Smooth muscle cell (in vitro differentiated cells): ENCODE data around the gene IFNGR1. TPM values are rescaled to one million over a fixed set of nuclear protein-coding genes. Genes with fewer than 3 reads are reported as not detected.

ENCODE experiments used
- DNase-seq: peaks from one replicate; lab custom pipeline; 2025; ENCODE audit not compliant: unreplicated experiment; lab: John Stamatoyannopoulos, UW
- H2AFZ ChIP-seq: fragments of 200-600 bp; sonication (generic); 2 replicates; pipeline ENCODE4 v1.6.0; 2016; ENCODE audit warnings: antibody characterized with exemption, low read depth, mild to moderate bottlenecking
- H3F3A ChIP-seq: fragments of 200-600 bp; sonication (generic); 2 replicates; pipeline ENCODE4 v1.6.0; 2017; ENCODE audit warnings: antibody characterized with exemption, low read depth
- H3K27ac ChIP-seq: fragments of 200-600 bp; sonication (generic); 2 replicates; pipeline ENCODE4 v1.5.1; 2016; ENCODE audit warnings: low read depth, mild to moderate bottlenecking
- H3K27me3 ChIP-seq: fragments of 200-600 bp; sonication (generic); 2 replicates; pipeline ENCODE4 v1.6.1; 2016; ENCODE audit warnings: low read depth, mild to moderate bottlenecking
- H3K36me3 ChIP-seq: fragments of 200-600 bp; sonication (generic); 2 replicates; pipeline ENCODE4 v1.5.1; 2016; ENCODE audit warnings: low read depth
- H3K4me1 ChIP-seq: fragments of 200-600 bp; sonication (generic); 2 replicates; pipeline ENCODE4 v1.5.1; 2016; ENCODE audit warnings: low read depth
- H3K4me2 ChIP-seq: fragments of 200-600 bp; sonication (generic); 2 replicates; pipeline ENCODE4 v1.6.0; 2016; ENCODE audit warnings: mild to moderate bottlenecking
- H3K4me3 ChIP-seq: fragments of 200-600 bp; sonication (generic); 2 replicates; pipeline ENCODE4 v1.5.1; 2016; ENCODE audit warnings: mild to moderate bottlenecking
- H3K79me2 ChIP-seq: fragments of 200-600 bp; sonication (generic); 2 replicates; pipeline ENCODE4 v1.6.0; 2016; ENCODE audit warnings: low read depth, mild to moderate bottlenecking
- H3K9ac ChIP-seq: fragments of 200-600 bp; sonication (generic); 2 replicates; pipeline ENCODE4 v1.6.0; 2016; ENCODE audit warnings: low read depth
- H3K9me3 ChIP-seq: fragments of 200-600 bp; sonication (generic); replicated peaks from 2 replicates; pipeline ENCODE4 v1.5.1; 2016; ENCODE audit warnings: low read depth
- H4K20me1 ChIP-seq: fragments of 200-600 bp; sonication (generic); 2 replicates; pipeline ENCODE4 v1.6.0; 2016; ENCODE audit warnings: low read depth
- CTCF ChIP-seq: fragments of 200-600 bp; sonication (generic); IDR thresholded peaks from 2 replicates; pipeline ENCODE4 v1.5.1; 2017; ENCODE audit warnings: borderline replicate concordance, mild to moderate bottlenecking, antibody characterized with exemption; ENCODE audit not compliant: insufficient read depth, poor library complexity, severe bottlenecking
- WGBS: methylation state at CpG from one replicate; pipeline ENCODE4 v1.1.7; 2016; ENCODE audit warnings: low lambda C conversion rate; 5-methylcytosine and 5-hydroxymethylcytosine counted together
- polyA plus RNA-seq: library from polyadenylated mRNA; unstranded; fragments of >200 nt; fragmentation: Nextera tagmentation; extraction: Ambion mirVana; gene quantifications from 2 replicates; pipeline ENCODE4 v1.2.1, GENCODE V29; 2016
- total RNA-seq: library from RNA; depleted of rRNA; stranded (reverse); fragments of >200 nt; gene quantifications from 2 replicates; pipeline ENCODE4 v1.2.3, GENCODE V29; 2014

IFNGR1 gene
- total and polyA plus RNA-seq, 2 experiments from 2014 or later: 61.1 to 83.7 TPM

- Histone ChIP-seq H3K4me1 (peaks cover 13% of the 10 kb centered on the region), H3K9ac (no peak overlapping the region), H3K27ac (peak overlapping the region; percentile 96), H3K9me3 (no peaks in the 10 kb centered on the region), H3K27me3 (no peaks in the 10 kb centered on the region), H3F3A (no peaks in the 10 kb centered on the region), H3K4me3 (peak overlapping the region; percentile 81), H3K4me2 (peak overlapping the region; percentile 87), H4K20me1 (peaks cover 36% of the 10 kb centered on the region), H3K36me3 (no peaks in the 10 kb centered on the region), H3K79me2 (peaks cover 42% of the 10 kb centered on the region), H2AFZ (peak overlapping the region; percentile 89)
- no peak for TF ChIP-seq CTCF
- DNase-seq: no peak
- WGBS: 78% methylated on average over 6 of the region's 6 CpGs
Measured at GRCh38 chr6:137219664-137220252, 573 bp upstream of the IFNGR1 start.

- H3F3A ChIP-seq: no peaks in the 10 kb centered on the region
- H4K20me1 ChIP-seq: peaks cover 49% of the 10 kb centered on the region
- peak overlapping the region; percentile 87 for H3K4me2 ChIP-seq
- no peak for DNase-seq
- H3K9me3 ChIP-seq: no peaks in the 10 kb centered on the region
- H3K27ac ChIP-seq: peak overlapping the region; percentile 96
- peak overlapping the region; percentile 97 for H3K9ac ChIP-seq
- peaks cover 54% of the 10 kb centered on the region for H3K79me2 ChIP-seq
- no peaks in the 10 kb centered on the region for H3K27me3 ChIP-seq
- H2AFZ ChIP-seq: peak overlapping the region; percentile 89
- 1% methylated on average over 13 of the region's 13 CpGs for WGBS
- peaks cover 13% of the 10 kb centered on the region for H3K4me1 ChIP-seq
- TF ChIP-seq CTCF: no peak
- H3K4me3 ChIP-seq: peak overlapping the region; percentile 81
- no peaks in the 10 kb centered on the region for H3K36me3 ChIP-seq
Measured at GRCh38 chr6:137218473-137218916, 690 bp downstream of the IFNGR1 start.

GRCh38 chr6:137217801-137218472, 1.2 kb downstream of the IFNGR1 start:
- Histone ChIP-seq H3F3A (no peaks in the 10 kb centered on the region), H2AFZ (no peak overlapping the region), H3K4me1 (peaks cover 13% of the 10 kb centered on the region), H4K20me1 (peaks cover 54% of the 10 kb centered on the region), H3K36me3 (no peaks in the 10 kb centered on the region), H3K27ac (peak overlapping the region; percentile 96), H3K79me2 (peaks cover 60% of the 10 kb centered on the region), H3K9ac (peak overlapping the region; percentile 97), H3K4me3 (peak overlapping the region; percentile 81), H3K27me3 (no peaks in the 10 kb centered on the region), H3K4me2 (peak overlapping the region; percentile 87), H3K9me3 (no peaks in the 10 kb centered on the region)
- WGBS: 58% methylated on average over 12 of the region's 12 CpGs
- no peak for DNase-seq
- no peak for TF ChIP-seq CTCF
